Brain microvascular endothelial cell (primary cell): ENCODE data around the gene MAP4K3.

Experiments used
- DNase-seq: peaks from one replicate; pipeline ENCODE4 v3.0.0-alpha.2; 2020
- H3K27ac ChIP-seq: fragments of 250-450 bp; sonication (Bioruptor Pico); 2 replicates; pipeline ENCODE4 v1.5.1; 2020; ENCODE audit warnings: mild to moderate bottlenecking, moderate library complexity
- H3K27me3 ChIP-seq: fragments of 250-450 bp; sonication (Bioruptor Pico); replicated peaks from 2 replicates; pipeline ENCODE4 v1.5.1; 2020; ENCODE audit warnings: mild to moderate bottlenecking
- H3K36me3 ChIP-seq: fragments of 250-450 bp; sonication (Bioruptor Pico); replicated peaks from 2 replicates; pipeline ENCODE4 v1.5.1; 2020; ENCODE audit warnings: mild to moderate bottlenecking
- H3K4me3 ChIP-seq: 2 replicates; pipeline ENCODE4 v1.5.1; 2011; ENCODE audit warnings: low read depth, mild to moderate bottlenecking, control low read depth, low read length, moderate library complexity
- CTCF ChIP-seq: IDR thresholded peaks from 2 replicates; pipeline ENCODE4 v1.5.1; 2011; ENCODE audit warnings: low read depth, mild to moderate bottlenecking, moderate library complexity, low read length, control low read depth, inconsistent platforms; ENCODE audit errors: missing control alignments
- in situ Hi-C: cut with HindIII; loops from 2 replicates; pipeline ENCODE4 v1.10.0; 2017; ENCODE audit warnings: low sequenced_read_pairs, low pct_ligation_motif_present

MAP4K3 gene

GRCh38 chr2:39215545-39215944 is 221.5 kb downstream of the MAP4K3 start:
- Histone ChIP-seq H3K4me3 (no peak overlapping the region), H3K27ac (no peak overlapping the region), H3K27me3 (no peaks in the 10 kb centered on the region), H3K36me3 (no peaks in the 10 kb centered on the region)
- DNase-seq = no peak
- no peak for TF ChIP-seq CTCF
- in situ Hi-C loops = no loop called here

GRCh38 chr2:39213015-39213414 is 224.1 kb downstream of the MAP4K3 start:
- no peaks in the 10 kb centered on the region for H3K36me3 ChIP-seq
- TF ChIP-seq CTCF = no peak
- no peaks in the 10 kb centered on the region for H3K27me3 ChIP-seq
- H3K4me3 ChIP-seq = no peak overlapping the region
- in situ Hi-C loops = no loop called here
- DNase-seq = no peak
- H3K27ac ChIP-seq = no peak overlapping the region

- no peak overlapping the region for H3K27ac ChIP-seq
- no peak overlapping the region for H3K4me3 ChIP-seq
- TF ChIP-seq CTCF = no peak
- H3K27me3 ChIP-seq = no peaks in the 10 kb centered on the region
- H3K36me3 ChIP-seq = no peaks in the 10 kb centered on the region
- in situ Hi-C loops = no loop called here
- no peak for DNase-seq
These were observed 226.2 kb downstream of the MAP4K3 start for GRCh38 chr2:39210846-39211245.

GRCh38 chr2:39203382-39203781 is 233.7 kb downstream of the MAP4K3 start:
- no peak for DNase-seq
- no peak for TF ChIP-seq CTCF
- no peak overlapping the region for H3K4me3 ChIP-seq
- H3K27me3 ChIP-seq = no peaks in the 10 kb centered on the region
- in situ Hi-C loops = no loop called here
- H3K27ac ChIP-seq = no peak overlapping the region
- no peaks in the 10 kb centered on the region for H3K36me3 ChIP-seq

GRCh38 chr2:39202639-39203369 is 234.3 kb downstream of the MAP4K3 start:
- no peak for TF ChIP-seq CTCF
- peak; percentile 25 for DNase-seq

More at GRCh38 chr2:39202639-39203369, 234.3 kb downstream of the MAP4K3 start:
- Histone ChIP-seq H3K27ac (no peak overlapping the region), H3K36me3 (no peaks in the 10 kb centered on the region), H3K27me3 (no peaks in the 10 kb centered on the region), H3K4me3 (no peak overlapping the region)
- in situ Hi-C loops = no loop called here
